K562 (cell line): ENCODE data around the gene CD300E. TPM values are rescaled to one million over a fixed set of nuclear protein-coding genes. Genes with fewer than 3 reads are reported as not detected.

ENCODE experiments used
- ATF1 ChIP-seq, 2 experiments: fragments of 450-650 bp in 1 of 2; IDR thresholded peaks; 2 replicates each; pipeline ENCODE4 v1.6.1; 2016; ENCODE audit warnings: missing compliant biosample characterization in 1 of 2, missing genetic modification characterization in 1 of 2
- CBX5 ChIP-seq: IDR thresholded peaks from 2 replicates; pipeline ENCODE4 v1.6.1; 2014; ENCODE audit warnings: low read depth, borderline replicate concordance
- HOMEZ ChIP-seq: fragments of 250-450 bp; sonication (Bioruptor Pico); IDR thresholded peaks from 2 replicates; pipeline ENCODE4 v1.4.0; 2020; ENCODE audit warnings: mild to moderate bottlenecking, moderate library complexity
- HOXB6 ChIP-seq: fragments of 250-450 bp; sonication (Bioruptor Pico); IDR thresholded peaks from 2 replicates; pipeline ENCODE4 v1.5.1; 2022; ENCODE audit warnings: mild to moderate bottlenecking, borderline replicate concordance
- KLF1 ChIP-seq: fragments of 450-650 bp; IDR thresholded peaks from 2 replicates; pipeline ENCODE4 v1.6.1; 2016; ENCODE audit warnings: missing genetic modification characterization, missing compliant biosample characterization
- LCOR ChIP-seq: sonication (generic); formaldehyde crosslinking; IDR thresholded peaks from 2 replicates; pipeline ENCODE4 v1.8.0; 2022; ENCODE audit warnings: mild to moderate bottlenecking, missing genetic modification reagents
- NEUROD1 ChIP-seq: fragments of 150-350 bp; IDR thresholded peaks from 2 replicates; pipeline ENCODE4 v1.6.1; 2014; ENCODE audit warnings: borderline replicate concordance, low read length, low read depth; ENCODE audit not compliant: partially characterized antibody
- PCBP2 ChIP-seq: fragments of 200-400 bp; formaldehyde crosslinking; IDR thresholded peaks from 2 replicates; pipeline ENCODE4 v1.6.1; 2018; ENCODE audit warnings: low read length, low read depth, mild to moderate bottlenecking, moderate library complexity; ENCODE audit not compliant: poor library complexity, severe bottlenecking
- PPARD ChIP-seq: fragments of 250-450 bp; sonication (Bioruptor Pico); IDR thresholded peaks from 2 replicates; pipeline ENCODE4 v1.8.0; 2022; ENCODE audit warnings: inconsistent platforms, mild to moderate bottlenecking, moderate library complexity
- TCFL5 ChIP-seq: fragments of 250-450 bp; sonication (Bioruptor Pico); conservative IDR thresholded peaks from 2 replicates; pipeline ENCODE4 v1.6.1; 2021; ENCODE audit warnings: mild to moderate bottlenecking, moderate library complexity, matching md5 sums
- XRCC5 ChIP-seq: fragments of 200-400 bp; formaldehyde crosslinking; IDR thresholded peaks from 2 replicates; pipeline ENCODE4 v1.6.1; 2017; ENCODE audit warnings: low read depth, mild to moderate bottlenecking, low read length
- ZNF316 ChIP-seq: fragments of 450-650 bp; IDR thresholded peaks from 2 replicates; pipeline ENCODE4 v1.6.1; 2016
- ZNF75A ChIP-seq: fragments of 450-650 bp; formaldehyde crosslinking; IDR thresholded peaks from 2 replicates; pipeline ENCODE4 v1.4.0; 2020; ENCODE audit warnings: mild to moderate bottlenecking
- polyA plus RNA-seq, 8 experiments: library from polyadenylated mRNA; depleted of rRNA in 4 of 8; stranded (reverse) in 5 of 8; unstranded in 3 of 8; fragments of >200 nt; fragmentation: Nextera tagmentation in 2 of 8; fragmentation: Illumina TruSeq in 1 of 8; extraction: Ambion mirVana in 2 of 8; extraction: Trizol in 1 of 8; gene quantifications; 2 replicates each; pipeline versions ENCODE4 v1.2.1 to v1.2.3, GENCODE V29; 2011 to 2014; ENCODE audit warnings: inconsistent platforms in 1 of 8, missing spikeins in 1 of 8
- total RNA-seq, 7 experiments: library from RNA; depleted of rRNA in 6 of 7; stranded (reverse); fragments of >200 nt in 6 of 7; fragmentation: Illumina TruSeq in 2 of 7; extraction: Trizol in 2 of 7; gene quantifications; 2 replicates each; pipeline versions ENCODE4 v1.2.1 to v1.2.3, GENCODE V29; 2011 to 2021; ENCODE audit warnings: low replicate concordance in 1 of 7

The CD300E gene
- total and polyA plus RNA-seq, 9 of the 15 experiments (the other 6 are each of a cell fraction or from before 2014, with no cell fraction given), result not detected

GRCh38 chr17:74671031-74671771 lies 47.7 kb upstream of the CD300E start (continued):
- TF ChIP-seq ATF1 (CRISPR knock-in tag; IDR thresholded peaks at IDR 0.05), result 0 out of 2 replicates have a peak, but pooled peaks have one; percentile 38
- TF ChIP-seq ATF1 (tag; IDR thresholded peaks at IDR 0.05), result no peak
- no peak for TF ChIP-seq NEUROD1
- peak; percentile 65; the same call in 1 of the 2 replicates for TF ChIP-seq CBX5
- no peak for TF ChIP-seq ZNF75A (CRISPR knock-in tag)
- no peak for TF ChIP-seq HOXB6 (CRISPR knock-in tag)
- 0 out of 2 replicates have a peak, but pooled peaks have one; percentile 71 for TF ChIP-seq LCOR (CRISPR knock-in tag)
- TF ChIP-seq TCFL5 (CRISPR knock-in tag), result no peak
- TF ChIP-seq PCBP2, result no peak
- no peak for TF ChIP-seq KLF1 (tag)
- peak; percentile 94 for TF ChIP-seq ZNF316
- no peak for TF ChIP-seq PPARD (CRISPR knock-in tag)
- no peak for TF ChIP-seq HOMEZ (CRISPR knock-in tag)
- TF ChIP-seq XRCC5, result 0 out of 2 replicates have a peak, but pooled peaks have one; percentile 85
- TF ChIP-seq, all 486 proteins: peak for 100
